Retinal pigment epithelial cell (primary cell): ENCODE data around the gene NELFA.
A peak's percentile ranks its signal among the peaks of the same experiment; 100 is the strongest.

Experiments used
- DNase-seq: peaks from one replicate; pipeline ENCODE4 v3.0.0-alpha.2; 2010; ENCODE audit warnings: low read depth
- H3K4me3 ChIP-seq: 2 replicates; pipeline ENCODE4 v1.5.1; 2011; ENCODE audit warnings: mild to moderate bottlenecking, low read length, control low read depth, moderate library complexity
- CTCF ChIP-seq: conservative IDR thresholded peaks from 2 replicates; pipeline ENCODE4 v1.5.1; 2011; ENCODE audit warnings: low read depth, low read length, control low read depth, inconsistent platforms

The NELFA gene

GRCh38 chr4:2047781-2048581, 39.2 kb upstream of the NELFA start:
- TF ChIP-seq CTCF = no peak
- no peak for DNase-seq
- no peak overlapping the region for H3K4me3 ChIP-seq

DNA sequence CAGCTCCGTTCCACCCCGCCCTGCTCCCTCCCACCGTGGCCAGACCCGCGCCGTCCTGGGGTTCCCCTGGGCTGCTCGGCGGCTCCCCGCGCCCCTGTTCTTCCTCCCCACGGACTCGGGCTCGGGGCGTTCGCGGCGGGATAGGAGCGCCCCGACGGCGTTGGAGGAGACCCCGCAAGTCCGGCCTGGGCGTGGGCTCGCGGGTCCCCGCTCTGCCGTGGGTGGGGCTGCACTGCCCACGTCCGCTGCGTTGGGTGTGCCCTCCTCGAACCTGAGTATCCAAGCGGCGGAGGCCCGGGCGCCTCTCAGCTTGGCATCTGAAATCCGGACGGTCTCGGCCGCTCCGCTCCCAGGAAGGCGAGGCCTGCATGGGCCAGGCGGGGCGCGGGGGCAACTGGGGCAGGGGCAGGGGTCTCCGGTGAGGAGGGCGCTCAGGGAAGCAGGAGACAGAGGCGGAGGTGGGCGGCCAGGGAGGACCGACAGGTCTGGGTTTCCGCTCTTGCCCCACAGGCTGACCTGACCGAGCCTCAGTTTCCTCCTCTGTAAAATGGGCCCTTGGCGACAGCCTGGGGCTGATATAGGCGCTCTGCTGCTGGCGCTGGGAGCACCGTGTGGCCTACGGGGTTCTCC, 38.4 kb upstream of the NELFA start:
- DNase-seq = no peak
- no peak overlapping the region for H3K4me3 ChIP-seq
- no peak for TF ChIP-seq CTCF

GRCh38 chr4:2046031-2046961, 37.5 kb upstream of the NELFA start:
- TF ChIP-seq CTCF = peak; percentile 14
- DNase-seq = no peak
- no peak overlapping the region for H3K4me3 ChIP-seq

GRCh38 chr4:2045518-2045951, 36.8 kb upstream of the NELFA start:
- no peak overlapping the region for H3K4me3 ChIP-seq
- DNase-seq = no peak
- TF ChIP-seq CTCF = no peak

- no peak overlapping the region for H3K4me3 ChIP-seq
- DNase-seq = no peak
- TF ChIP-seq CTCF = no peak
Measured at GRCh38 chr4:2044542-2045517, 36.1 kb upstream of the NELFA start.

DNA sequence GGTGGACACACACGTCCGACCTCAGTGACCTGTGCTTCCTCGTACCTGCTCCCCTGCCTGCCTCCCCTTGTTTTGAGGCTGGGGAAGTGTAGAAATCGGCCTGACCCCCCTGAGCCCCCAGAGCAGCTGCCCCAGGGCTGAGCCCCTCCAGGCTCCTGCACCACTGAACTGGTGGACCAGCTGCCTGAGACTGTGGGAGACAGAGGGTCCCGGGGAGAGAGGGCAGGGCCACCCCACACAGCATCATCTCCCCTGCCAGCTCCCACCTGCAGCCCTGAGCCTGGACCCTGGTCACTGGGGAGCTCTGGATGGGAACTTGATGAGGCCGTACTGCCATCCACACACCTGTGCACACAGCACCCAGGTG, 35.3 kb upstream of the NELFA start:
- DNase-seq = no peak
- H3K4me3 ChIP-seq = no peak overlapping the region
- no peak for TF ChIP-seq CTCF
